ENCODE results near the gene SLC4A1. TPM values are rescaled to one million over a fixed set of nuclear protein-coding genes. Genes with fewer than 3 reads are reported as not detected.
A peak's percentile ranks its signal among the peaks of the same experiment; 100 is the strongest.

Gene SLC4A1
- total RNA-seq, 1 donor from 2014 or later = not detected

DNA sequence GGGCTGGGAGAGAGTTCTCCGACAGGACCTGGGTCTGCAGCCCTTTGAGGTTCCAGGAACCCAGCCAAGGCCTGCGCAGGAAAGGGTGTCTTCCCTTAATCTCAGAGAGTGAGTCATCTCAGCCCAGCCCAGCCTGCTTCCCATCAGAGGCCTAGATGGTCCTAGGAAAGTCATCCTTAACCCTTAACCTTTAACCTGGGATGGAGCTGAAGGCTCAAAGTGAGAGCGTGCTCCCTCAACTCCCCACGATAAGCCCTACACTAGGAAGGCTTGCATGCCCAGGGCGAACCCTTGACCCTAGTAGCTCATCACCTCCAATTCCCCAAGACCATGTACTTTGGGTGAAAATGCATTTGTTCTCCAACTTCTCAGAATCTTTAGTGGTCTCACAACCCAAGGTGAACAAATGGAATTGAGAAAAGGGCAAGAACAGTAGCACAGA, 63.5 kb downstream of the SLC4A1 start:
- H3K4me3 ChIP-seq (ENCODE audit: low read depth, low read length) = no peak overlapping the region
- peaks cover 4% of the 10 kb centered on the region for H3K36me3 ChIP-seq (ENCODE audit: control insufficient read depth, insufficient read depth, low read length)
- TF ChIP-seq CTCF (IDR thresholded peaks at IDR 0.05; ENCODE audit: insufficient read depth, low read length, poor library complexity, severe bottlenecking) = no peak
- DNase-seq (ENCODE audit: low read depth) = no peak
- no peaks in the 10 kb centered on the region for H3K27me3 ChIP-seq (ENCODE audit: control insufficient read depth, insufficient read depth, low read length)

DNA sequence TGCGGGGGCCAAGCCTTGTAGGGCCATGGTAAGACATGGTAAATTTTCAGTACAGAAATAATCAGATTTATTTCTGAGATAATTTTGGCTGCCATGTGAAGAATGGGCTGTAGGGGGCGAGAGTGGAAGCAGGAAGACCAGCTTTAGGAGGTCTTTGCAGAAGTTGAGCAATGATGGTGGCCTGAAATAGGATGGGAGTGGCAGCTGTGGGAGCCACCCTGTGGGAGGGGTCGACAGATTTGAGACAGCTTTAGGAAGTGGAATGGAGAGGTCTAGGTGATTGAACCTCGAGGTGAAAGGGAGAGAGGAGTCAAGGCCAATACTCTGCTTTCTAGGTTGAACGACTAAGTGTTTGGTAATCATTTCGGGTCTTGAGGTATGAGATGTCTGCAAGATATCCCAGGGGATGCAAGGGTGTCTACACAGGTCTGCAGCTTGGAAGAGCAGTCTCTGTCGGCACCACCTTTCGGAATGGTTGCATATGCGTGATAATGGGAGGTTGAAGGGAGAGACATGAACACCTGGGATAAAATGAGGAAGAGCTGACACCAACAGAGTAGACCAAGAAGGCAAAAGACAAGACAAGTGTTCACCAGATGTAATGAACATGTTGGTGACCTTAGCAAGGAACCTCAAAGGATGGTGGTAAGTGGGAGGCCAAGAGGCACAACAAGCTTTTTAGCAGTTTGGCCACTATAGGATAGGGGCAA, 64.0 kb downstream of the SLC4A1 start:
- H3K27me3 ChIP-seq (ENCODE audit: control insufficient read depth, insufficient read depth, low read length) = no peaks in the 10 kb centered on the region
- H3K36me3 ChIP-seq (ENCODE audit: control insufficient read depth, insufficient read depth, low read length) = peaks cover 1% of the 10 kb centered on the region
- peak; percentile 81 for TF ChIP-seq CTCF (IDR thresholded peaks at IDR 0.05; ENCODE audit: insufficient read depth, low read length, poor library complexity, severe bottlenecking)
- H3K4me3 ChIP-seq (ENCODE audit: low read depth, low read length) = no peak overlapping the region
- no peak for DNase-seq (ENCODE audit: low read depth)

GRCh38 chr17:44202756-44203155, 65.2 kb downstream of the SLC4A1 start:
- no peaks in the 10 kb centered on the region for H3K27me3 ChIP-seq (ENCODE audit: control insufficient read depth, insufficient read depth, low read length)
- no peak for DNase-seq (ENCODE audit: low read depth)
- no peak overlapping the region for H3K4me3 ChIP-seq (ENCODE audit: low read depth, low read length)
- H3K36me3 ChIP-seq (ENCODE audit: control insufficient read depth, insufficient read depth, low read length) = no peaks in the 10 kb centered on the region
- no peak for TF ChIP-seq CTCF (IDR thresholded peaks at IDR 0.05; ENCODE audit: insufficient read depth, low read length, poor library complexity, severe bottlenecking)

DNA sequence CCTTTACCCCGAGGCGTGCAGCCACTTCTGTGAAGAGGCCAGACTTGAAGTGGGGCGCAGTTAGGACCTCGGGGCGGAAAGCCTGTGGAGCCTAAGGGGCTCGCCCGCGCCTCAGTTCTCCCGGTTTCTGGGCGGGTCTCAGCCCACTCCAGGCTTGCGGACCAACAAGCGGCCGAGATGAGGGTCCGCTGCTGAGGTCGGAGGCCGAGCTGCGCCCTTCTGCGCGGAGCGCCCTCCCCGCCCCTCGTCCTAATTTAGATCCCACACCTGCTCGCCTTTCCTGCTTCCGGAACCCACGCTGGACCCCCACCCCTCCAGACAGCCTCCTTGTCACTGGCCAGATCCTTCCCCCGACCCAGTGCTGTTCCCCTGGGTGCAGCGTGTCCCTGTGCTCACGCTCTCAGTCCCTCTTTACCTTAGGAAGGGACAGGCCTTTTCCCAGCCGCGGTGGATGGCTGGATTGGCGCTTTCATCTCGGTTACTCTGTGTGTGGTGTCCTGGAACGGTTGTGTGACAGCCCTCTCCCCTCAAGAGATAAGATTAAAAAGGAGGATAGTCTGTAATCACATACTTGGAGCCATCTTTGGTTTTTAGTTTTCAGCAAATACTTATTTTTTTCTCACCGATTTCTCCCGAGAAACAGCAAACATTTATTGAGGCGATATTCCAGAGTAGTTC, 67.3 kb downstream of the SLC4A1 start:
- DNase-seq (ENCODE audit: low read depth) = no peak
- no peaks in the 10 kb centered on the region for H3K27me3 ChIP-seq (ENCODE audit: control insufficient read depth, insufficient read depth, low read length)
- H3K4me3 ChIP-seq (ENCODE audit: low read depth, low read length) = peak overlapping the region; percentile 78
- no peak for TF ChIP-seq CTCF (IDR thresholded peaks at IDR 0.05; ENCODE audit: insufficient read depth, low read length, poor library complexity, severe bottlenecking)
- H3K36me3 ChIP-seq (ENCODE audit: control insufficient read depth, insufficient read depth, low read length) = peaks cover 1% of the 10 kb centered on the region

DNA sequence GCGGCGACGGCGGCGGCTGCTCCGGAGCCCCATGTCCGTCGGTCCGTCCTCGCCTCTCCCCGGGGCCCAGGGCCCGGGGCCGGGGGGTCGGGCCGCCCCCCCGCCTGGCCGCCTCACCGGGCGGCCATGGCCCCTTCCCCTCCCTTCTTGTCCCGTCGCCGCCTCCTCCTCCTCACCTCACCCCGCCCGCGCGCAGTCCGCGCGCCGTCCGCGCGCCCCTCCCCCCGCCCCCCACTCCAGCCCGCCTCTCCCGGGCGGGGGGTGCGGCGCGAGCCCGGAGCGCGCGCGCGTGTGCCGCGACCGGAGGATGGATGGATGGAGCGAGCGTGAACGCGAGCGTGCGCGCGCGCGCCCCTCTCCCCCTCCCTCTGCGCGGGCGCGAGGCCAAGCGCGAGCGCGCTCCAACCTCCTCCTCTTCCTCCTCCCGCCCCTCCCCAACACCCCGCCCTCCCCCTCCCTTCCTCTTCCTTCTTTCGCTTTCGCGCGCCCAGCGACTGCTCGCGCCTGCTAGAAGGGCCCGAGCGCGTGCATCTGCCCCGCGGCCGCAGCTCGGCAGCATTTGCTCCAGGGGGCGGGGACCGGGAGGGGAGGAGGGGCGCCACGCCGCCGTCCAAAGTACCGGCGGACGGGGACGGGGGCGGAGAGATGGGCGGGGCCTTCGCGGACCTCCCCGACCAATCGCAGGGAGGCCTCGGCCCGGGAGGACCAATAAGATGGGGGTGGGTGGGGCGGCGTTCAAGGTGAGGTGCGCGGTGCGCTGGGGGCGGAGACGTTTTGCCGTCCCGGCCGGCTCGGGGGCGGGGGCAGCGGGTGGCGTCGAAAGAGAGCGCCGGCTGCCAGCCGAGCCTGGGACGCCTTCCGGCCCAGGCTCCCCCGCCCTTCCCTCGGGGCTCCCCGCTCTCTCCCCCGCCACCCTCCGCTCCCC, 68.1 kb downstream of the SLC4A1 start, which contains the start of gene ATXN7L3:
Gene ATXN7L3, minus strand, starts transcription at position 332 of the 925 bp plus-strand sequence. CDS start 1,814 bp downstream, outside the sequence.
- Histone ChIP-seq H3K4me3 (ENCODE audit: low read depth, low read length) (peak within 1 kb of the TSS; percentile 84), H3K27me3 (ENCODE audit: control insufficient read depth, insufficient read depth, low read length) (no peaks in the 10 kb centered on the region)
- TF ChIP-seq CTCF (IDR thresholded peaks at IDR 0.05; ENCODE audit: insufficient read depth, low read length, poor library complexity, severe bottlenecking) = no peak

More for the DNA sequence above, 68.1 kb downstream of the SLC4A1 start, which contains the start of gene ATXN7L3:
- peak; percentile 86 for DNase-seq (ENCODE audit: low read depth)
- H3K36me3 ChIP-seq (ENCODE audit: control insufficient read depth, insufficient read depth, low read length) = peaks cover 6% of the 10 kb centered on the region

Data from kidney epithelial cell (primary cell).